NCI-H2081 (cell line): ENCODE results near the gene LMO1.

ENCODE experiments used
- DNase-seq, 2 experiments: peaks; one replicate each; lab custom pipeline; 2025; lab: John Stamatoyannopoulos, UW

Gene LMO1

DNA sequence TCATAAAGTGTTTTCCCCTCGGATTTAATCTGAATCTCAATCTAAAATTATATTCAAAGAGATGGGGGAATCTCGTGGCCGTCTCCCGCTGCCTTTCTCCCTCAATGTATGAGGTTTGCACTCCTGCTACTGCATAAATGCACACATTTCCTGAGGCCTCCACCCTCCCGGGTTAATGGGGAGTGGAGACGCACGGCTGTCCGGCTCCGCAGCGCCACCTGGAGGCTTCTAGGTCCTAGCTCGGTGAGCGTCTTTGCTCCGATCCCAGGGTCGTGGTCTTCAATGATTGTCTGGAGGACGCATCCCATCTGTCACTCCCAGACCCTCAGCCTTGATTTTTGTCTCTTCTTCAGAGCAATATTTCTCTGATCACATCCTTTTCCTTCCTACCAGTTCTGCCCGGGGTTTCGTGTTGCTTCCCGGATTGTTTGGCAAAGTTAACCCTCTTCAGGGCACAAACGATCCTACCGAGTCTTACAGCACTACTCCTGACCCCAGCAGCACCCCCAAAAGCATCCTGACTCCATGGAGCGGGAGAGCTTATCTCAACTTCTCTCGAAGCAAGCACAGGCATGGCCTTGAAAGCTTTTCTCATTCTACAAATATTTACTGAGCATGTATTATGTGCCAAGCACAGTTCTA, at the start of gene LMO1:
TSS of gene LMO1 (minus strand) at position 110 of the 642 bp plus-strand sequence. CDS start 516 bp downstream, outside the sequence.
- peak; percentile 75 to 83 for DNase-seq

- DNase-seq, result no peak
Observed at GRCh38 chr11:8312986-8313385, 49.3 kb upstream of the LMO1 start.

DNA sequence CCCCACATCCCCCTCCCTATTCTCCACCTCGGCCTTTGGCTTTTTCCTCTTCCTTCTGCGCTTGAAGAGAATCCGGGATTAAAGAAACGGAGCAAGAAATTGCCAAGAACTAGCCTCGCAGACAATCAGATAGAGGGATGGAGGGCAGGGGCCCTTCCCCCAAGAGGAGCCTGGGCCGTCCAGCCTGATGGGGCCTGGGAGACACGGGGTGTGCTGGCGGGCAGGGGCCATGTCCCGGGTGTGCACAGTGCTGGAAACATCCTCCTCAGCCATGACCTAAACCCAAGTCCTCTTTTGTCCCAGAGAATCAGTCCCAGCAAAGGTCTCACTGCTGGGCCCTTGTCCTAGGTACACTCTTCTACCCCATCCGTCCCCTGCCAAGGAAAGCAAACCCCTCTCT, 47.7 kb upstream of the LMO1 start:
- no peak for DNase-seq

DNA sequence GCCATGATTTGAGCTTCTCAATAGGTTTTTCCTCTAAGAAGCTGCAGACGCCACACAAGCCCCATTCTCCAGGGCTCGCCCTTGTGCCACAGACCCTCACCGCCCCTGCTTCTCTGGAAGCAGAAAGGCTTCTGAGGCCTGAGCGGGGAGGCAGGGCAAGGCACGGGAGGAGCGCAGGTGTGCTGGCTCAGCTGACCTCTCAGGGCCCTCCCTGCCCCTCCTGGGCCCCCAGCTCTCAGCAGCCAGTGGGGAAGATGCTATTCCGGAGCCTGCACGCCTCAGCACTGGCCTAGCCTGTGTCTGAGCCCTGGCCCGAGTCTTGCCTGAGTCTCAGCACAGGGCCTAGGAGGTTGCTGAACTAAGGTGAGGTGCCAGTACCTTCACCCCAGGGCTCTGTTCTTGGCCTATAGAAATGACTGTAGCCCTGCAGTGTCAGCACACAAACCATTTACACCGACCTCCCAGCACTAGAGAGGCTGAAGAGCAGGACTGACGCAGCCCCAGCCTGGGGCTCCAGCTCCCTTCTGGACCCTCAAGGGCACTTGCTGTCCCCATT, 47.1 kb upstream of the LMO1 start:
- no peak for DNase-seq

GRCh38 chr11:8309862-8310261, 46.2 kb upstream of the LMO1 start:
- peak in 1 of 2 experiments; percentile 13 for DNase-seq

DNA sequence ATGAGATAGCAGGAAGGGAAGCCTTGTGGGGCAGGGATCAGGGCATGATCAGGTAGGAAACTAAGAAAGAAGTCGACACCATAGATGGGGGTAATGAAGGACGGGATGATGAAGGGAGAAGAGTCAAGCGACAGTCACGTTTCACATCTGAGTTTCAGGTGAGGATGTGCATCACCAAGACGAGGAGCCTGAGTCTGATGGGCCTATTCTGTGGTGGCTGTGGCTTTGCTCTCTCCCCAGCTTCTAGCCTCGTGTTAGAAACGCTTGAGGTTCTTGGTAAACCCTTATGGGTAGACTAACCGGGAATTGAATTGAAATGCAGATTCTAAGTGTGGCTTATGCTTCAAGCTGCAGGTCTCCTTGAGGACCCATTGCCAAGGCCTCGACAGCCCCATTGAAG, 45.6 kb upstream of the LMO1 start:
- no peak for DNase-seq

- DNase-seq, result no peak
Observed at GRCh38 chr11:8307601-8308000, 43.9 kb upstream of the LMO1 start.

DNA sequence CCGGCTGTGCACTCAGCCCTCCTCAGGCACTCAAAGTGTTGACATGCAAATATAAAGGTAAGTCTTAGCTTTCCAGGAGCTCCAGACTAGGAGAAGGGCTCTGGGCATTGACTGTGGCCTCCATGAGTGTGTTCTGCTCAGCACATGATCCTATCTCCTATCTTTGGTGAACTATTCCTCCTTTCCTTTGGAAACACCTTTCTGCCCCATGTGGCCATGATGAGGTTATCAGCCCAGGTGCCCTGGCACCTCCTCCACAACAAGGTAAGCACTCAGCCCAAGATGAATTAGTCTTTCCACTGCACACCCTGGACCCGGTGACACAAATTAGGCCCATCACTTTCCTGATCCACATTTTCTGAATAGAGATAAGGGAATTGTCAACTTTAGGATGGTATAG, 37.9 kb upstream of the LMO1 start:
- no peak for DNase-seq

- DNase-seq, result no peak
Observed at GRCh38 chr11:8298801-8299786, 35.4 kb upstream of the LMO1 start.

GRCh38 chr11:8297781-8298440, 34.2 kb upstream of the LMO1 start:
- no peak for DNase-seq

DNA sequence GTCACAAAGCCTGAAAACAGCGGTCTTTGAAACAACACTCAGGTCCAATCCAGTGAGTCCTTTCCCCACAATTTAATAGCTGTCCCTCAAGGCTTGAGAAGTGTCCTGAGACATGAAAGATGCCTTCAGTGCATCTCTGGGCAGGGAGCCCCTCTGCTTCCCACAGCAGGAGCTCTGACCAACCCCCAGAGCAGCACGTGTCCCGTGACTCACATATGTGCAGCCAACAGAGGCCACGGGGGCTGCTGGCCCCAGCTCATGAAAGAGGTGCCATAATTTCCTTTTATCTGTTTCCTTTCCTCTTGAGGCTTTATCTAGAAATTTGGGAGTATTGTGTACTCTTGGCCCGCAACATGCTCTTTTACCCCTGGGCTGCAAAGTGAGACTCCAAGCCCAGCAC, 33.2 kb upstream of the LMO1 start:
- DNase-seq, result no peak

DNA sequence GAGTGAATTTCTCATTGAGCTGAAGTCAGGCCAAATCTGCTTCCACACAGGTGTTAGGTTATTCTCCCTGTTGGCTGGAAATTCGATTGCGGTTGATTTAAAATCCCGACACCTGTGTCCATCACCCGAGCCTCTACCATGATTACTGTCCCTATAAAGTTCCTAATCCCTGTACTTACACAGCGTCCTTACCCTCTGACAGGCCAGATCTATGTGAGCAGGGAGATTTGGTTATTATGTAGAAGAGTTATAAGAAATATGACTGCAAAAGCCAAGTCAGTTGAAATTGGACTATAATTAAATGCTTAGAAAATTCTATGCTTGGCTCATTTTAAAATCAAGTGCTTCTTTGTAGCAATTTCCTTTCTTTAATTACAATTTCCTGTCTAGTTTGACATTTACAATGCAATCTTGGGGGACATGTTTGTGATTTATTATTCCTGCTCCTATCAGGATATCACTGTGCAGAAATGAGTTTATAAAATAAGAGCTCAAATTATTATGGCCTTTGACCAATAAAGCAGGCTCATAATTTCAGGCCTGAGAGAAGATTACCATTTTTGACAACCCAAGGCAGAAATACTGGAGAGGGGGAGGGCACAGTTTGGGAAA, 32.5 kb upstream of the LMO1 start:
- no peak for DNase-seq

GRCh38 chr11:8294251-8294935, 30.7 kb upstream of the LMO1 start:
- DNase-seq, result no peak

- no peak for DNase-seq
Observed at GRCh38 chr11:8293171-8293570, 29.5 kb upstream of the LMO1 start.

DNA sequence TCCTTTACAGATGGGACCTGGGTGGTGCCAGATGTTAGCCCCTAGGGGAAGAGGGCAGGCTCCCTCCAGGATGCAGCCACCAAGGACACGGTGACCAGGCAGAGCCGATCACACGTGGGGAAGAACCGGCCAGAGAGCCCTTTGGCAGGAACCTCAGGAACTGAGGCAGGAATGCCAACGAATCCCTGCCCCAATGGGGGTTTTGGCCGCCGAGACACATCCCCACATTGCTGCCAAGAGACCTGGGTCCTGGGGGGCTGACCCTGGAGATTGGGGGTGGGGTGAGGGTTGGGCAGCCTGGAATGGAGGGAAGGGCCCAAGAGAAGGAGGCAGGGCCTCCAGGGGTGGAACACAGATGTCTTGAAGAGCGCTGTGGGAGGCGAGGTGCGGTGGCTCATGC, 28.7 kb upstream of the LMO1 start:
- no peak for DNase-seq

GRCh38 chr11:8291421-8292350, 28.0 kb upstream of the LMO1 start:
- no peak for DNase-seq

GRCh38 chr11:8290081-8290810, 26.6 kb upstream of the LMO1 start:
- DNase-seq, result peak; percentile 71 to 82

DNA sequence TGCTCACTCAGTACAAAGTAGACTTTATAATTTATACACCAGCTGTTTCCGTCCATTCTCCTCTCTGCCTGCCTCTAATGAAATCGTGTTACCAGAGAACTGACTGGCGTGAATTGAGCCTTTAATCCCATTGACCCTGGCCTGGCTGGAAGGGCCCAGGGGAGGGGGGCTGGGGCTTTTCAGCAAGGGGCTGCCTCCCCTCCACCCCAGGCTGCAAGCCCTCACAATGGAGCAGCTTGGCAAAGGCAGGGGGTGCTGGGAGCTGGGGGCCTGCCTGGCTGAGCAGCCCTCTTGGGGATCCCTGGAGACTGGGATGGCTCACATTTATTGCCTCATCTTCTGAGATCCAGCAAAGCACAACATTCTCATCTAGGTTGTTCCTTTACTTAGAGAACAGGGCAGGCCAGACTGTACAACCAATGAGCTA, 25.8 kb upstream of the LMO1 start:
- DNase-seq, result no peak

- peak in 1 of 2 experiments; percentile 40 for DNase-seq
Observed at GRCh38 chr11:8288824-8289491, 25.3 kb upstream of the LMO1 start.
